Measurements from ENCODE around the gene CACNG8.

The CACNG8 gene

DNA sequence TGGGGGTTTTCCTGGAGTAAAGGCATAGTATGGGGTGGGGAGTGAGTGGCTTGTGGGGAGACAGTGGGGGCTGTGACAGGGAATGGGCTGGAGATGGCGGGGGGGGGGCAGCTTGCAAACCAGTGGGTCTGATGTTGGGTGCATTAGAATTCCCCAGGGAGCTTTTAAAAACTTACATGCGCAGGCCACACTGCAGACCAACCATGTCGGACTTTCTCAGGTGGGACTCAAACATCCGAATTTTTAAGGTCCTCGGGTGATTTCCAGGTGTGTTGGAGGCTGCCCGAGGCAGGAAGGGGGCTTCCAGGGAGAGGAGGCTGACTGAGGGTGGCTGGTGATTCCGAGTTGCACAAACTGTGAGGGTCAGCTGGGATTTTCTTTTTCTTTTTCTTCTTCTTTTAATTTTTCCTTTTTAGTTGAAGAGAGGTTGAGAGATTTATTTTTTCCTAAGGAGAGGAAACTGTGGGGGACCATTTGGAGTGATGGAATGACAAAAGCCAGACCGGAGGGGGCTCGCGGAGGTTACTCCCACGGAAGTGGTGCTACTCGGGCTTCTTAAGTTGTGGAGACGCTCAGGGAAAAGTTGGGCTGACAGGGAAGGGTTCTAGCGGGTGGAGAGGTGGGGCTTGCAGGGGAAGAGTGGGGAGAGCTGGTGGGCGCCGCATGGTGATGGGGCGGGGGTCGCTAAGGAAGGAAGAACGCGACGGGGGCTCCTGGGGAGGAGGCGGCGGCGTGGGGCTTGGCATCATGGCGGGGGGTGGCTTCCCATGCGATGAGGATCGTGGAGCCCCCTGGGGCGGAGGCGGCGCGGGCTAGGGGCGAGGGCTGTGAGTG lies 997 bp upstream of the CACNG8 start:
- DNase-seq (ENCODE audit: low spot score), result no peak

DNA sequence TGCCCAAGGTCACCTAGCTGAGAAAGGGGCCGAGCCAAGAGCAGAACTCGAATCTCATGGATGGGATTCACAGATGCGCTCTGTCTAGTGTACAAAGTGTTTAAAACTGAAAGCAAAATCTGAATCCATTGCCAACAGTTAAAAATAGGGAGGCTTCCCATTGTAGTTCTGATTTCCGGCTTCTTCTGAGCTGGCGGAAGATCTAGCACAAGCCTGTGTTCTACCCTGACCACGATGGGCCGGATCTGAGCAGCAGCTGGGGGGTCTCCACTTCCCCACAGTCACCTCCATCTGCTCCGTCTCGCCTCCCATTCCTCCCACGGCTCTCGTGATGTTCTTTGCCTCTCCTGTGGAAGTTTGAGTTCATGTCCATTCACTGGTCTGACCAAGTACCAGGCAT lies 2.4 kb downstream of the CACNG8 start:
- DNase-seq (ENCODE audit: low spot score), result no peak

DNA sequence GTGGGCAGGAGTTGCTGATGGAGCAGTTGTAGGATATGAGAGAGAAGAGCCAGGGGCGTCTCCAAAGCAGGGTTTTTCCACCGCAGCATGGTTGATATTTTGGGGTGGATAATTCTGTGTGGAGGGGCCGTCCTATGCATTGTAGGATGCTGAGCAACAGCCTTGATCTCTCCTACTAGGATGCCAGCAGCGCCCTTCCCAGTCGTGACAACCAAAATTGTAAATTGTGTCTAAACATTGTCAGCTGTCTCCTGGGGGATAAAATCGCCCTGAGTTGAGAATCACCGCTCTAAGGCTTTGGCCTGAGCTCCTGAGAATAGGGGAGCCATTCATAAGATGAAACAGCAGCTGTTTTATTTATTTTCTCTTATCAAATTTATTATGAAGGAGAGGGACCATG lies 4.2 kb downstream of the CACNG8 start:
- DNase-seq (ENCODE audit: low spot score), result no peak

DNA sequence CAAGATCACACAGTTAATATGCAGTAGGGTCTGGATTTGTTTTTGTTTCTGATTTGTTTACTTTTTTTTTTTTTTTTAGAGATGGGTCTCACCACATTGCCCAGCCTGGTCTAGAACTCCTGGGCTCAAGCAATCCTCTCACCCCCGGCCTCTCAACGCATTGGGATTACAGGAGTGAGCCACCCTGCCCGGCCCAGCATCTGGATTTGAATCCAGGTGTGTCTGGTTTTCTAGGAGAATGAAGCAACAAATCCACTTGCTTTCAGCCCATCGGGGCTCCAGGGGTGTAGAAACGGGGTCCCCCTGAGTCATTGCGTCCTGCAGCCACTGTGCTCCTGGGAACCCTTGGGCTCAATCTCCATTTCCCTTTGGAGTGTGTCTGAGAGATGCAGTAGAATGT lies 6.6 kb downstream of the CACNG8 start:
- no peak for DNase-seq (ENCODE audit: low spot score)

DNA sequence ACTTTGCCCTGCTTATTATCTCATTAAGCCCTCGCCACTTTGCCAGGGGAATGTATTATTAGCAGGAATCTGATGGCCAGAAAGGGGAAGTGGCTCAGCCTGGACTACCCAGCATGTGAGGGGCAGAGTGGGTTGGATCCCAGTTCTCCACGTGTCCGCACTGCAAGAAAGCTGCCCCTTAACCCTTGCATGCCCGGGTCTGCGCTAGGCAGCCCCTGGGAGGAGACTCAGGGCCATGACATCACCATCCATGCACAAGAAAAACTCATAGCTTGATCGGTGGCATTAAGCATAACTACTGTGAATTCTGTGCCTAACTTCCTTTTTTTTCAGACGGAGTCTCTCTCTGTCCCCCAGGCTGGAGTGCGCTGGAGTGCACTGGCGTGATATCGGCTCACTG lies 8.9 kb downstream of the CACNG8 start:
- DNase-seq (ENCODE audit: low spot score), result no peak

DNA sequence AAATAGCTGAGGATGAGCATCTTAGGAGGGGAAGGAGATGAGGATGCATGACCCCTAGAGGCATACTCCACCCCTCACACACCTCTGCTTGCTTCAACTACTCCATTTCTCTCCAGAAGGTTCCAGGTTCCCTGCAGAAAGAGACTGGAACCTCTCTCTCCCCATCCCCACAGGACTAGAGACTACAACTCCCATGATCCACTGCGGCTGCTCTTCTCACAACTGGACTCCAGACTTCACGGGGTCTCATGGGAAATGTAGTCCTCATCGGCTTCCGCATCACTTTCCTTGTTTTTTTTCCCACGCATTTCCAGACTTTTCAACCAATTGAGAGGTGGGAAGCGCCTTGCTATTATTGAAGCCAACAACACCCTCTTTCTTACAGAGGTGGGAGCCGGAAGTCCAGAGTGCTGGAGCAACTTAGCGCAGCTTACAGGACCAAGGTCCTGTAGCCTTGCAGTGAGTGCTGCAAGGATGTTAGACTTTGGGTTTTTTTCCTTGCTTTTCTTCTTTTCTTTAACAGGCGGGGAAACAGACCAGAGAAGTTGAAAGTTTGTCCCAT lies 14.8 kb downstream of the CACNG8 start:
- DNase-seq (ENCODE audit: low spot score), result peak; percentile 63

DNA sequence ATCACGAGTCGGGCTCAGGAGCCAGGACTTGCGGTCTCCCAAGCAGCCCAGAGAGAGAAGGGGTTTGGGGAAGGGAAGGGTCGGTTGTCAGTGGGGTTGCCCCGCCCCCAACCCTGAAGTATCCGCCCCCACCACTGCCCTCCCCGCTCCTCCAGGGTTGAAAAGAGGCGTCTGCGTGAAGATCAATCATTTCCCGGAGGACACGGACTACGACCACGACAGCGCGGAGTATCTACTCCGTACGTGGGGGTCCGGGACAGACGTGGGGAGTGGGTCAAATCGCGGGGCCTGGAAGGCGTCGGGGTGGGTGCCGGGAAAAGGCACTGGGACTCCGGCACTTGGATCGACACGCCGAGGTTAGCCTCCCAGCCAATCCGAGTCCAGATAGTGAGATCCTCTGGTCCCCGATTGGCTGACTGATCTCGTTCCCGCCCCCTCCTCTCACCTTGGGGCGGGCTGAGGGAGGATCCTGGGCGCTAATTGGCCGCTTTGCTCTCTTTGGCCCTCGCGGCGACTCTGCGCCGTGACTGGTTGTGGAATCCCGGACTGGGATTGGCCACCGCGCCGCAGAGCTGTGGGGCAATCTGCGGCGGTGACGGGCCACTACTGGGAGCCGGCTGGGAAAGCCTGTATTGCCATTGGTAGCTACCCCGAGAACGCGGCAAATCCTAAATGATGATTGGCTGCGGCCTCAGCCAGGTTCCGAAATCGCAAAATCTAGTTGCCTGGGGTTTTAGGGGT lies 15.4 kb downstream of the CACNG8 start:
- DNase-seq (ENCODE audit: low spot score), result no peak

DNA sequence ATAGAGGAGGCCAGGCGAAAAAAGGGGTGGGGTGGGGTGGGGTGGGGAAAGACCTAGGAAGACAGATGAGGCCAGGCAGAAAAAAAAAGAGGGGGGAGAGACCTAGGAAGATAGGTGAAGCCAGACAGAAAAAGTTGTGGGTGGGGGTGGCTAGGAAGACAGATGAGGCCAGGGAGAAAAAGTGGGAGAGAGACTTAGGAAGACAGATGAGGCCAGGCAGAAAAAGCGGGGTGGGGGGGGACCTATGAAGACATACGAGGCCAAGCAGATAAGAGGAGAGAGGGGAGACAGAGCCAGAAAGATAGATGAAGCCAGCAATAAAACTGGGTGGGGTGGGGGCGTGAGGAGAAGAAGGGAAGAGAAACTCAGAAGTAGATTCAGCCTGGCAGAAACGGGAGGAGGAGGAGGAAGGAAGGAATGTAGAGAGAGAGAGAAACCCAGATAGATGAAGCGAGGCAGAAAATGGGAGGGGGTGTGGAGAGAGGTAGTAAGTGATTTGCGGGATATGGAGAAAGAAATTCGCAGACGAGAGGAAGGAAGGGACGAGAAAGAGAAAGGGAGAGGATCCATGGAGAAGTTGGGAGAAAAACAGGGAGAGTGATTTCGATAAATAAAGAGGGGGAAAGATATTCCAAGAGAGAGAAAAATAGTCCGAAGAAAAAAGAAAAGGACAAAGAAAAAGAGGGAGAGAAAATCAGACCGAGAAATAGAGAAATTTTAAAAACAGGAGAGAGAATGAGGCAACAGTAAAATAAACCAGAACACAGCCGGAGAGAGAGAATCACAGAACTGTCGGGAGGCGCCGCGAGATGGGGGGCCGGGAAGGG lies 16.5 kb downstream of the CACNG8 start:
- no peak for DNase-seq (ENCODE audit: low spot score)

DNA sequence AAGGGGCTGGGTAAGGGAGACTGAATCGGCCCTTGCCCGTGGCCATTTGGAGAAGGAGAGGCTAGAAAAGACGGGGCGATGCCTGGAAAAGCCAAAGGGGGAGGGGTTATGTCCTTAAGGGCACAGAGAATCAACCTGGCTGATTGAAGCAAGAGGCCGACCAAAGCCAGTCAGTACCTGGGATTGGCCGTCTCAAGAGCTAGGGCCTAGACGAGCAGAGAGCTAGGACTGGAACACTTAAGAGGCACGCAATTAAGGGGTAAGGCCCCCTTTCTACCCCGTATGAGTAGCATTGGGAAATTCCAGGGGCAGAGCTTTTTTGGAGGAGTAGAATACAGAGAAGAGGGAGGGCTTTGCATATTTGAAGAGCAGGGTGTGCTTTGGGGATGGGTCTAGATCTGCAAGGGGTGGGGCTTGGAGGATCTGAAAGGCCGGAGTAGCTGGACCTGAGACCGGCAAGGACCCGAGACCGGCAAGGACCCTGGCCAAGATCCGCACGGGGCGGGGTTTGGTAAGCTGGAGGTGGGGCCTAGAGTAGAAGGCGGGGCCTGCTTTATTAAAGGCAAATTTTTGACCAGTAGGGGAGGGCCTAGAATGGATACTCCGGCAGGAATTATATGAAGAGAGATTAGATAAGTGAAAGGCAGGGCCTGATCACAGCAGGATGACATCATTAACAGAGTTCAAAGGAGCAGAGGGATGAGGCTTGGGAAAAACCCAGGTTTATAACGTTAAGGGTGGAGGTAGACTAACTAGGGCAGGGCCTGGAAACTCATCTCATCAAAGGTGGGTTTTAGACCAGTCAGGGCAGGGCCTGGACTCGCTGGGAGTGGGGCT lies 18.0 kb downstream of the CACNG8 start:
- DNase-seq (ENCODE audit: low spot score), result no peak

DNA sequence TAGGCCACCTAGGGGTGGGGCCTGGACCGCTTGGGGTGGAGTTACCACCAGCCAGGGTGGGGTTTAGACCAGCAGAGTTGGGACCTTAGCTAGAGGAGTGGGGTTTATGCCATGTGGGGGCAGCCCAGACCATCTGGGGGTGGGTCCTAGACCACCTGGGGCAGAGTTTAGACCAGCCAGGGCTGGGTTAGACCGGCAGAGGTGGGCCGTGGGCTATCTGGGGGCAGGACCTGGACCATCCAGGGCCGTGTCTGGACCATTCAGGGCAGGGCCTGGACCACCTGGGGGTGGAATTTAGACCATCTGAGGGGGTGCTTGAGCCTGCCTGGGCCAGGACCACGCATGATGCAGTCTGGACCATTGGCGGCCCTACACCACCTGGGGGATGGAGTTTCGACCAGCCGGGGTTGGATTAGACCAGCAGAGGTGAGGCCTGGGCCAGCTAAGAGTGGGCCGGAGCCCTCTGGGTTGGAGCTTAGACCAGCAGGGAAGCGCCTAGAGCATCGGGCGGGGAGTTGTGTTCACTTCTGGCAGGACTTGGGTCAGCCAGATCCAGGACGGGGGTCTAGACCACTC lies 18.7 kb downstream of the CACNG8 start:
- DNase-seq (ENCODE audit: low spot score), result no peak

DNA sequence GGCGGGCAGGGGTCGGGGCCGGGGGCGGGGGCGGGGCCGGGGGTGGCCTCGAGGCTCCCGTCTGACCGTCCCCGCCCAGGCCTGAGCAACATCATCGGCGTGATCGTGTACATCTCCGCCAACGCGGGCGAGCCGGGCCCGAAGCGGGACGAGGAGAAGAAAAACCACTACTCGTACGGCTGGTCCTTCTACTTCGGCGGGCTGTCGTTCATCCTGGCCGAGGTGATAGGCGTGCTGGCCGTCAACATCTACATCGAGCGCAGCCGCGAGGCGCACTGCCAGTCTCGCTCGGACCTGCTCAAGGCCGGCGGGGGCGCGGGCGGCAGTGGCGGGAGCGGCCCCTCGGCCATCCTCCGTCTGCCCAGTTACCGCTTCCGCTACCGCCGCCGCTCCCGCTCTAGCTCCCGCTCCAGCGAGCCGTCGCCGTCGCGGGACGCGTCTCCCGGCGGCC lies 19.3 kb downstream of the CACNG8 start:
- no peak for DNase-seq (ENCODE audit: low spot score)

DNA sequence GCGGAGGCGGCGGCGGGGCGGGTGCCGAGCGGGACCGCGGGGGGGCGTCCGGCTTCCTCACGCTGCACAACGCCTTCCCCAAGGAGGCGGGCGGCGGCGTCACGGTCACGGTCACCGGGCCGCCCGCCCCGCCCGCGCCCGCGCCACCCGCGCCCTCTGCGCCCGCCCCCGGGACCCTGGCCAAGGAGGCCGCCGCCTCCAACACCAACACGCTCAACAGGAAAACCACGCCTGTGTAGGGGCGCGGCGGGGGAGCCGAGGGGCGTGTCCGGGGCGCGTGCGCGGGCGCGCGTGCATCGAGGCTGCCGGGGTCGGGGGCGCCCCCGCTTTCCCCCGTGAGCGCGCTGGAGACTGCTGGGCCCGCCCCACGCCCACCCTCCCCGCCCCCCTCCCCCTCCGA lies 19.9 kb downstream of the CACNG8 start:
- no peak for DNase-seq (ENCODE audit: low spot score)

DNA sequence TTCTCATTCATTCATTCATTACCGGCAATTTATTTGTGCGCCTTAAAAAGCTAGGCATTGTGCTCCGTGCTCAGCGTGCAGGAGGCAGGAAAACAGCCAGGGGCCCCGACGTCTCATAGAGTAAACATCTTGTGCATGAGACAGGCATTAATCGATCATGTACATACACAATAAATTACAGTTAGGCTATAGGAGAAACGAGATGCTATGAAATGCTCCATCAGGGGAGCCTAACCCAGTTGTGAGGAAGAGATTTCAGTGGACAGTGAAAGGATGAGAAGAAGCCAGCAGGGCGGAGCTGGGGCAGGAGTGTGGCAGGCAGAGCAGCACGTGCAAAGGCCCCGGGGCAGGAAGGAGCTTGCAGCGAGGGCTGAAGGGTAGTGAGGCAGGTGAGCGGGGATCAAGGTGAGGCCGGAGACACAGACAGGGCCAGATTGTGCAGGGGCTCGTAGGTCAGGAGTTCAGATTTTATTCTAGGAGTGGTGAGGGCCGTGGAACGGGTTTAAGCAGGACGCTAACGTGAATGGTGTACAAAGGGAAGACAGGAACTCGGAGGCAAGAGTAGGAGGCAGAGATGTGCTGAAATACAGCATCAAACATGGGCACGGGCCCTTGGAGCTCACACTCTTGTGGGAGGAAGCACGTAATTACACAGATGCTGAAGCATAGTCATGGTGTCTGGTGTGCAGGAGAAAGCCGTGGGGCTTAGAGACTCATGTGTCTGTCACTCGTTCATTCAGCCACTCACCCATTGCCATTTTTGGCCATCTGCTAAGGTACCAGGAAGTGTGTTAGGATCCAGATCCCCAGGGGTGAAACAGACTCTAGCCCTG lies 20.9 kb downstream of the CACNG8 start:
- no peak for DNase-seq (ENCODE audit: low spot score)

DNA sequence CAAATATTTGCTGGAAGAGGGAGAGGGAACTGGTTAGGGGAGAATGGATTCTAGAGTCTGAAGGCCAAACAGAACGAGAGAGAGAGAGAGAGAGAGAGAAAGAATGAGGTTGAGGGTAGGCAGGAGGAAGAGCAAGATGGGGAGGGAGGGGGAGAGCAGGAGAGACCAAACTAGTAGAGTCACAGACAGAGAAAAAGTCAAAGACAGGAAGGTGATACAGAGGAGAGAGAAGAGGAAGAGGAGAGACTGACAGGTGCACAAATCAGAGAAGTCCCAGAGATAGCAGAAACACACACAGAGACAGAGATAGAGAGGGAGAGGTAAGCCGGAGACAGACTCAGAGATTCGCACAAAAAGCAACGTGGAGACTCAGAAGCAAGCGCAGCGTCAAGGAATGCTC lies 23.1 kb downstream of the CACNG8 start:
- no peak for DNase-seq (ENCODE audit: low spot score)

DNA sequence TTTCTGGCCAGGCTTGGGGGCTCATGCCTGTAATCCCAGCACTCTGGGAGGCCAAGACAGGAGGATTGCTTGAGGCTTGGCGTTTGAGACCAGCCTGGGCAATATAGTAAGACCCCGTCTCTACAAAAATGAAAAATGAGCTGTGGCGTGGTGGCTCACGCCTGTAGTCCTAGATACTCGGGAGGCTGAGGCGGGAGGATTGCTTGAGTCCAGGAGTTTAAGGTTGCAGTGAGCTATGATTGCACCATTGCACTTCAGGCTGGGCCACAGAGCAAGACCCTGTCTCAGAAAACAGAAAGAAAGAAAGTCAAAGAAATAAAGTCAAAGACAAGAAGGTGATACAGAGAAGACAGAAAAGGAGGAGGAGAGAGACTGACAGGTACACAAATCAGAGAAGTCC lies 26.2 kb downstream of the CACNG8 start:
- no peak for DNase-seq (ENCODE audit: low spot score)

DNA sequence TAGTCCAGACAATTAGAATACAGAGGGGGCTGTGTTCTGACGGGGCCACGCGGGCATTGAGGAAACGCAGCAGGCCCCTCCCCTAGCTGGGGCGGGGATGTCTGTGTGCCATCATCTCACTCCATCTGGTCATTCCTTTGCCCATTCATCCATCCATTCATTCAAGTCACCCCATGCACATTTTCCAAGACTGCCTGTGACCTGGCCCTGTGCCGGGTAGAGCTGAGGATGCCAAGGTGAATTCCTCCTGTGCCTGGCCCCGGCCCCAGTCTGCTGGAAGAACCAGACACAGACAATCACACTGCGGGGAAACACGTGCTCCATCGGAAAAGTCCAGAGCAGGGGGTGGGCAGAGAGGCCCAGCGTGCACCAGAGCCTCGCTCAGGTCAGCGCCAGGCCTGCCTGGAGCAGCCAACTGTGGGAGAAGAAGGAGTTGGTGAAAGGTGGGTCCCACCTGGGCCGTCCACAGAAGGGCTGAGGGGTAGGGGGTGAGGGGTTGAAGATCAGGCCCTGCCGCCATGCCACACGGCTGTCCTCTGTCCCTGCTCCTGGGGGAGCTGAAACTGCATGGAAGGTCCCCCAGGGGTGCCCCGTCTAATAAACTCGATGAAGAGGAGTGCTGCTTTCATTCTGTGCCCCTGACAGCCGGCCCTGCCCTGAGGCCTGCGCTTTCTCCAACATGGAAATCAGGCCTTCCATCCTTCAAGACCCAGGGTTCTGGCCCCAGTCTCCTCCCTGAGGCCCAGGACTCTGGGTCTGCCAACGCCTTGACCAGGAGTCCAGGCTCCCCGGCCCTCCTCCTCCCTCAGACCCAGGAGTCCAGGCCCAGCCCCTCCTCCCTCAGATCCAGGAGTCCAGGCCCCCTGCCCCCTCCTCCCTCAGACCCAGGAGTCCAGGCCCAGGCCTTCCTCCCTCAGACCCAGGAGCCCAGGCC lies 27.1 kb downstream of the CACNG8 start:
- DNase-seq (ENCODE audit: low spot score), result no peak

DNA sequence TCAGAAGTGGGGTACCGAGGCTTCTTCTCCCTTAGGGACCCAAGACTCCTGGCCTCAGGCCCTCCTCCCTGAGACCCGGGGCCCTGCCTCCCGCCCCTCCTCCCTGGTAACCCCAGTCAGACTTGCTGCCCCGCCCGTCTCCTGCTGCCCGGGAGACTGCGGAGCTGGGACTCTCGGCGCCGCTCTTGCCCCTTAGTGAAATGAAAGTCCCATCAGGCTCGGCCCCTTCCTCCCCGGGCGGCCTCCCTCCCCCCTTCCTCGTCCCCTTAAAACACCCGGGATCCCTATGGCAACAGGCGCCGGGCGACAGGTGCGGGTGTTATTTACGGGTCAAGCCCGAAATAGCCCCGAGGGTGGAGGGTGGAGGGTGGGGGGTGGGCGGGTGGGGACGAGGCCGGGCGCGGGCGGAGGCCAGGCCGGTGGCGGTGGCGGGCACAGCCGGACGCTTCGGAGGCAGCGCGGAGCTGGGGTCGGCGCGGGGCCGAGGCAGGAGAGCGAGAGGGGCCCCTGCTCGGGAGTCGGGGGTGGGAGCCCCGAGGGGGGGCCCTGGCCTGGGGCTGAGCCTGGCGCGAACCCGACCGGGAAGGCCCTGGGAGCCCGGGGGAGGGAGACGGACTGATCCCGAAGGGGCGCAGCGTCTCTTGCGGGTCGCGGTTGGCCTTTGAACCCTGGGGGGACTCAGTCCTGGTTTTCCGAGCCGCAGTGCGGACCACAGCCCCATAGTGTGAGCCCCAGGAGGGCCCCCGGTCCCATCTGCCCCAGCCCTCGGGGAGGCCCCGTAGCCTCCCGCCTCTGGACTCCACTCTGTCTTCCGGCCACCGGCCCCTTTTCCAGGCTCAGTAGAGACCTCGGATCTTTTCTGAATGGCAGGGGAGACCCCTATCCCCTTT lies 28.7 kb downstream of the CACNG8 start, which contains the start of gene CACNG6:
TSS of gene CACNG6 (plus strand) at position 414 of the 890 bp plus-strand sequence. CDS start 1,241 bp downstream, outside the sequence.
- no peak for DNase-seq (ENCODE audit: low spot score)

DNA sequence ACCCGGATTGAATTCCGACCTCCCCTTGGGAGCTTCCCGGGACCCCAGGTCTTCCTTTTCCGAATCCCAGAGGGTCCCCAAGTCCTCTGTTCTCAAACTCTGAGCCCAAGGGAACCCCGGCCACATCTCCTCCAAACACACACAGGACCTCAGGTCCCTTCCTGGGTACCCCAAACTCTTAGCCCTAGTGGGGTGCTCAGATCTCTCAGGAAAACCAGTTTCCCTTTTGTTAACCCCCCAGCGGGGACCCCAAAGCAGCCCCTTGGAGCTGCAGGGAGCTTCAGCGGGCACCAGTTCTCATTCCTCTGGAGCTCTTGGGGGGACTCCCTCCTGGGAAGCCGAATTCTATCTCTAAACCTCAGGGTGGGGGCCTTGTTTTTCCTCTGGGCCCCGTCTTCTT lies 29.5 kb downstream of the CACNG8 start:
- DNase-seq (ENCODE audit: low spot score), result no peak
